ENCODE data around the gene MYZAP. TPM values are rescaled to one million over a fixed set of nuclear protein-coding genes. Genes with fewer than 3 reads are reported as not detected.

MYZAP gene
- total RNA-seq, 4 donors from 2014 or later = 0.98 to 9.3 (median 2.7) TPM

DNA sequence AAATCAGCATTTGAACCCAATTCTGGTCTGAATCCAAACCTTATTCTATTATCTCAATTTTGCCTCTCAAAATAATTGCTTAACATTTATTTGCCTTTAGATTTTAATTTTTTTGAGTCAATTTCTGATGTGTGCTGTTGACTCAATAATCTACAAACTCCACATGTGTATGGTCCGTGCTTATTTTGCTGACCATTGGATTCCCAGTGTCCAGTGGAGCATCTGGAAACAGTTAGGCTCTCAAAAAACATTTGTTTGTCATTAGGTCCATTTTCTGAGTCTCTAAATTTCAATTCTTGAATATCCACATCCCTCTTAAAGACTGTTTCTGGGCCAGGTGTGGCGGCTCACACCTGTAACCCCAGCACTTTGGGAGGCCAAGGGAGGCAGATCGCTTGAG, 19.2 kb upstream of the MYZAP start:
- Histone ChIP-seq H3K4me3 (no peak overlapping the region), H3K36me3 (no peaks in the 10 kb centered on the region), H3K27ac (no peak overlapping the region), H3K4me1 (no peaks in the 10 kb centered on the region), H3K9me3 (no peaks in the 10 kb centered on the region), H3K27me3 (no peaks in the 10 kb centered on the region)
- no peak for DNase-seq (ENCODE audit: low spot score in 2 of 2)
- TF ChIP-seq CTCF (IDR thresholded peaks at IDR 0.05) = no peak
- no peak for TF ChIP-seq EP300 (IDR thresholded peaks at IDR 0.05)
- TF ChIP-seq POLR2A (IDR thresholded peaks at IDR 0.05) = no peak
- WGBS, 2 donors = 62 to 69% methylated on average over 3 of the region's 3 CpGs

GRCh38 chr15:57573151-57573550, 18.6 kb upstream of the MYZAP start:
- H3K9me3 ChIP-seq = no peaks in the 10 kb centered on the region
- H3K36me3 ChIP-seq = no peaks in the 10 kb centered on the region
- H3K27me3 ChIP-seq = no peaks in the 10 kb centered on the region
- 76 to 87% methylated on average over 4 of the region's 4 CpGs for WGBS, 2 donors
- TF ChIP-seq EP300 (IDR thresholded peaks at IDR 0.05) = no peak
- no peak overlapping the region for H3K4me3 ChIP-seq
- no peaks in the 10 kb centered on the region for H3K4me1 ChIP-seq
- H3K27ac ChIP-seq = no peak overlapping the region
- DNase-seq (ENCODE audit: low spot score in 2 of 2) = no peak

DNA sequence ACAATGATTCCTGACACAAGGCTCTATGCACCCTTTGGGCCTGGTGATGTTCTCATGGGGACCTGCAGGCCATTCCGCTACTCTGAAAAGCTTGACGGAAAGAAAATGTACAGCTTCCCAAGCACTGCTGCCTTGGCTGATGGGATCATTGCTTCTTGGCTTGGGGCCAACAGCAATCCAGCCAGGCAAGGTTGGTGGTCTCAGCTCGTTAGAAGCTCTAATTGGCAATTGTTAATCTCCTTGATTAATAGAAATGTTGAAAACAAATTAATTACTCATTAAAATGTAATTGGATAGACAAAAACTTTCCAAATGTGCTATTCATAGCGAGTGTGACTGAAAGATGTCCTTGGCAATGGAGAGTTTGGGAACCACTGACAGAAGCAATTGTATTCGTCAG, 16.3 kb upstream of the MYZAP start:
- 80 to 81% methylated on average over 5 of the region's 5 CpGs for WGBS, 2 donors
- no peak for DNase-seq (ENCODE audit: low spot score in 2 of 2)
- H3K27me3 ChIP-seq = no peaks in the 10 kb centered on the region

GRCh38 chr15:57578288-57578900, 13.3 kb upstream of the MYZAP start:
- H3K27me3 ChIP-seq = no peaks in the 10 kb centered on the region
- H3K27ac ChIP-seq = no peak overlapping the region
- H3K9me3 ChIP-seq = peaks cover 0 to 13% (median 0%) of the 10 kb centered on the region in 4 donors
- H3K36me3 ChIP-seq = no peaks in the 10 kb centered on the region
- TF ChIP-seq EP300 (IDR thresholded peaks at IDR 0.05) (no peak), POLR2A (IDR thresholded peaks at IDR 0.05) (no peak), CTCF (IDR thresholded peaks at IDR 0.05) (no peak)
- H3K4me3 ChIP-seq = no peak overlapping the region
- no peak for DNase-seq (ENCODE audit: low spot score in 2 of 2)
- 43 to 53% methylated on average over 6 of the region's 6 CpGs for WGBS, 2 donors
- H3K4me1 ChIP-seq = peaks cover 0 to 3% (median 0%) of the 10 kb centered on the region in 4 donors

More for the DNA sequence above, 16.3 kb upstream of the MYZAP start:
- H3K36me3 ChIP-seq = no peaks in the 10 kb centered on the region
- H3K4me3 ChIP-seq = no peak overlapping the region
- TF ChIP-seq EP300 (IDR thresholded peaks at IDR 0.05) (no peak), CTCF (IDR thresholded peaks at IDR 0.05) (no peak), POLR2A (IDR thresholded peaks at IDR 0.05) (no peak)
- H3K4me1 ChIP-seq = peaks cover 0 to 3% (median 0%) of the 10 kb centered on the region in 4 donors
- no peak overlapping the region for H3K27ac ChIP-seq
- no peaks in the 10 kb centered on the region for H3K9me3 ChIP-seq

DNA sequence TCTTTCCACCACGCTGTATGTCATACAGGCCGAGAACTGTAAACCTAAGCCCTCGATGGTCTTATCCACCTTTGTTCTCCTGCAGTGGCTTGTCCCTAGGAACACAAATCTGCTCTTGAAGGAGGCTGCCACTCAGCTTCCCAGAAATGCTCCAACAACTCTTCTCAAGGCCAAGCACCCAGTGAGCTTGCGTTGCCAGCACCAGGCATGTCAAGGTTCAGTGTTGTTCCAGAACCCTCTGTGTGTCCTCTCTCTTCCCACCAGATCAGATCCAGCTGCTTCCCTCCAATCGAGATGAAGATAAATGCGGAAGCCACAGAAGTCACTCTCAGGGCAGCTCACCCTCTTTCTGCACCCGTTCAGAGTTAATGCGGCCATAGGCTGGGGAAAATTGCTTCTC, 11.3 kb upstream of the MYZAP start:
- WGBS, 2 donors = 85 to 96% methylated on average over 8 of the region's 8 CpGs
- Histone ChIP-seq H3K9me3 (peaks cover 0 to 16% (median 0%) of the 10 kb centered on the region in 4 donors), H3K27me3 (no peaks in the 10 kb centered on the region), H3K4me1 (peaks cover 0 to 3% (median 0%) of the 10 kb centered on the region in 4 donors), H3K4me3 (no peak overlapping the region), H3K27ac (no peak overlapping the region), H3K36me3 (no peaks in the 10 kb centered on the region)
- DNase-seq (ENCODE audit: low spot score in 2 of 2) = no peak
- no peak for TF ChIP-seq EP300 (IDR thresholded peaks at IDR 0.05)
- TF ChIP-seq POLR2A (IDR thresholded peaks at IDR 0.05) = no peak
- no peak for TF ChIP-seq CTCF (IDR thresholded peaks at IDR 0.05)
